ENCODE results near the gene WDFY3.

WDFY3 gene

GRCh38 chr4:84647312-84647884 is 319.1 kb downstream of the WDFY3 start:
- TF ChIP-seq CTCF (conservative IDR thresholded peaks at IDR 0.05; ENCODE audit: low read depth, low read length) = no peak
- peak; percentile 84 for DNase-seq (ENCODE audit: low read depth)
- H3K4me3 ChIP-seq (ENCODE audit: low read depth, low read length) = no peak overlapping the region

GRCh38 chr4:84644087-84644486 is 322.4 kb downstream of the WDFY3 start:
- DNase-seq (ENCODE audit: low read depth) = no peak
- no peak overlapping the region for H3K4me3 ChIP-seq (ENCODE audit: low read depth, low read length)
- no peak for TF ChIP-seq CTCF (conservative IDR thresholded peaks at IDR 0.05; ENCODE audit: low read depth, low read length)

GRCh38 chr4:84639145-84639544 is 327.3 kb downstream of the WDFY3 start:
- no peak overlapping the region for H3K4me3 ChIP-seq (ENCODE audit: low read depth, low read length)
- DNase-seq (ENCODE audit: low read depth) = no peak
- TF ChIP-seq CTCF (conservative IDR thresholded peaks at IDR 0.05; ENCODE audit: low read depth, low read length) = no peak

GRCh38 chr4:84638092-84638491 is 328.4 kb downstream of the WDFY3 start:
- no peak overlapping the region for H3K4me3 ChIP-seq (ENCODE audit: low read depth, low read length)
- no peak for TF ChIP-seq CTCF (conservative IDR thresholded peaks at IDR 0.05; ENCODE audit: low read depth, low read length)
- no peak for DNase-seq (ENCODE audit: low read depth)

GRCh38 chr4:84634961-84635360 is 331.5 kb downstream of the WDFY3 start:
- DNase-seq (ENCODE audit: low read depth) = no peak
- no peak overlapping the region for H3K4me3 ChIP-seq (ENCODE audit: low read depth, low read length)
- no peak for TF ChIP-seq CTCF (conservative IDR thresholded peaks at IDR 0.05; ENCODE audit: low read depth, low read length)

GRCh38 chr4:84632092-84632491 is 334.4 kb downstream of the WDFY3 start:
- no peak for TF ChIP-seq CTCF (conservative IDR thresholded peaks at IDR 0.05; ENCODE audit: low read depth, low read length)
- no peak overlapping the region for H3K4me3 ChIP-seq (ENCODE audit: low read depth, low read length)
- peak; percentile 93 for DNase-seq (ENCODE audit: low read depth)

- no peak for TF ChIP-seq CTCF (conservative IDR thresholded peaks at IDR 0.05; ENCODE audit: low read depth, low read length)
- DNase-seq (ENCODE audit: low read depth) = peak; percentile 51
- H3K4me3 ChIP-seq (ENCODE audit: low read depth, low read length) = no peak overlapping the region
Observed at GRCh38 chr4:84631573-84631972, 334.9 kb downstream of the WDFY3 start.

Data from choroid plexus epithelial cell (primary cell).